Left lung (tissue), 10 donors: ENCODE data around the gene ALS2. TPM values are rescaled to one million over a fixed set of nuclear protein-coding genes. Genes with fewer than 3 reads are reported as not detected.
"Not testable (repeated sequence)": the region's sequence is repeated elsewhere in the genome, so short reads cannot be mapped to it uniquely, and the experiment has no call there.

Experiments
- ATAC-seq: fragments of 200-7000 bp; cut with Tn5 transposase; one replicate; pipeline ENCODE4 v1.9.1; 2020; ENCODE audit warnings: moderate library complexity
- DNase-seq, 4 donors: peaks; one replicate each; pipeline ENCODE4 v3.0.0-alpha.2; 2013 to 2020
- H3K27ac ChIP-seq, 2 donors: fragments of 200-600 bp; sonication (generic) in 1 of 2; one replicate each; pipeline versions ENCODE4 v1.5.0 to v1.8.0; 2020 to 2021
- H3K27me3 ChIP-seq, 2 donors: fragments of 200-600 bp; sonication (generic) in 1 of 2; one replicate each; pipeline versions ENCODE4 v1.5.0 to v1.8.0; 2020 to 2021
- H3K36me3 ChIP-seq, 2 donors: fragments of 200-600 bp; sonication (generic) in 1 of 2; one replicate each; pipeline versions ENCODE4 v1.5.0 to v1.8.0; 2020 to 2021
- H3K4me1 ChIP-seq, 2 donors: fragments of 200-600 bp; one replicate each; pipeline ENCODE4 v1.8.0; 2021
- H3K4me3 ChIP-seq, 2 donors: fragments of 200-600 bp; sonication (generic) in 1 of 2; one replicate each; pipeline versions ENCODE4 v1.5.0 to v1.8.0; 2020 to 2021; ENCODE audit warnings: mild to moderate bottlenecking in 1 of 2
- H3K9me3 ChIP-seq, 2 donors: fragments of 200-600 bp; sonication (generic) in 1 of 2; one replicate each; pipeline versions ENCODE4 v1.5.0 to v1.8.0; 2020 to 2021
- CTCF ChIP-seq, 2 donors: fragments of 200-600 bp; sonication (generic) in 1 of 2; IDR thresholded peaks; one replicate each; pipeline versions ENCODE4 v1.5.0 to v1.8.0; 2021; ENCODE audit warnings: antibody characterized with exemption in 2 of 2
- intact Hi-C, 2 donors: fragments of 100-400 bp; cut with DNase I; formaldehyde crosslinking; loops; one replicate each; pipeline versions ENCODE4 v1.11.2 to v1.14.2; 2022
- polyA plus RNA-seq, 6 donors: library from polyadenylated mRNA; unstranded; fragments of 120-200 nt; gene quantifications; one replicate each; pipeline ENCODE4 v1.2.1, GENCODE V29; 2013; ENCODE audit not compliant: insufficient read length in 6 of 6
- total RNA-seq, 2 donors: library from RNA; stranded (reverse); fragmentation: NEBNext Ultra II Directional; extraction: Animal tissue kit (Norgen Biotek cat#: 25700); gene quantifications; one replicate each; pipeline ENCODE4 v1.2.1, GENCODE V29; 2021
- donor health status: DM: no; HTN: yes; CAD: no.
- donor health status: DM: no; HTN: no; CAD: no.

The ALS2 gene
- total and polyA plus RNA-seq, 8 donors, result 22.9 to 31.0 (median 28.4) TPM

GRCh38 chr2:201773990-201774389 lies 6.7 kb downstream of the ALS2 start:
- H3K36me3 ChIP-seq, result no peaks in the 10 kb centered on the region
- H3K4me1 ChIP-seq, result peaks cover 3 to 22% of the 10 kb centered on the region in 2 donors
- no peak overlapping the region for H3K27ac ChIP-seq
- H3K9me3 ChIP-seq, result no peaks in the 10 kb centered on the region
- ATAC-seq (no peak), DNase-seq (no peak)
- intact Hi-C loops, result no loop called here
- H3K4me3 ChIP-seq, result no peak overlapping the region
- no peak for TF ChIP-seq CTCF (IDR thresholded peaks at IDR 0.05)
- no peaks in the 10 kb centered on the region for H3K27me3 ChIP-seq

- Histone ChIP-seq H3K4me1 (peaks cover 0 to 6% of the 10 kb centered on the region in 2 donors), H3K36me3 (peaks cover 0 to 22% of the 10 kb centered on the region in 2 donors), H3K9me3 (no peaks in the 10 kb centered on the region), H3K27ac (no peak overlapping the region), H3K27me3 (no peaks in the 10 kb centered on the region), H3K4me3 (no peak overlapping the region)
- intact Hi-C loops, result no loop called here
- DNase-seq (no peak), ATAC-seq (no peak)
- TF ChIP-seq CTCF (IDR thresholded peaks at IDR 0.05), result no peak
Measured at GRCh38 chr2:201769666-201770373, 10.9 kb downstream of the ALS2 start.

GRCh38 chr2:201768918-201769317 lies 11.8 kb downstream of the ALS2 start:
- TF ChIP-seq CTCF (IDR thresholded peaks at IDR 0.05), result no peak
- ATAC-seq (peak; percentile 64), DNase-seq (no peak)
- intact Hi-C loops, result no loop called here
- Histone ChIP-seq H3K4me1 (peaks cover 0 to 6% of the 10 kb centered on the region in 2 donors), H3K9me3 (no peaks in the 10 kb centered on the region), H3K27ac (no peak overlapping the region), H3K27me3 (no peaks in the 10 kb centered on the region), H3K4me3 (no peak overlapping the region), H3K36me3 (peaks cover 0 to 24% of the 10 kb centered on the region in 2 donors)

GRCh38 chr2:201765799-201766198 lies 14.9 kb downstream of the ALS2 start:
- H3K4me3 ChIP-seq, result no peak overlapping the region
- H3K27me3 ChIP-seq, result no peaks in the 10 kb centered on the region
- intact Hi-C loops, result no loop called here
- ATAC-seq (no peak), DNase-seq (no peak)
- H3K36me3 ChIP-seq, result peaks cover 0 to 47% of the 10 kb centered on the region in 2 donors
- H3K27ac ChIP-seq, result no peak overlapping the region
- H3K4me1 ChIP-seq, result peaks cover 0 to 6% of the 10 kb centered on the region in 2 donors
- H3K9me3 ChIP-seq, result no peaks in the 10 kb centered on the region
- TF ChIP-seq CTCF (IDR thresholded peaks at IDR 0.05), result no peak

- H3K27me3 ChIP-seq, H3K4me3 ChIP-seq, H3K4me1 ChIP-seq, H3K9me3 ChIP-seq, intact Hi-C loops, DNase-seq, ATAC-seq, H3K27ac ChIP-seq: not testable (repeated sequence)
- peaks cover 0 to 49% of the 10 kb centered on the region in 2 donors for H3K36me3 ChIP-seq
Measured at GRCh38 chr2:201764469-201764868, 16.3 kb downstream of the ALS2 start.

- Histone ChIP-seq H3K27ac (no peak overlapping the region), H3K4me1 (no peaks in the 10 kb centered on the region), H3K4me3 (no peak overlapping the region), H3K9me3 (no peaks in the 10 kb centered on the region), H3K36me3 (peaks cover 0 to 49% of the 10 kb centered on the region in 2 donors), H3K27me3 (no peaks in the 10 kb centered on the region)
- no peak for DNase-seq
- ATAC-seq, result no peak
- no peak for TF ChIP-seq CTCF (IDR thresholded peaks at IDR 0.05)
- intact Hi-C loops, result no loop called here
Measured at GRCh38 chr2:201761101-201761500, 19.6 kb downstream of the ALS2 start.
